ENCODE measurements around the gene NOL9.

NOL9 gene

DNA sequence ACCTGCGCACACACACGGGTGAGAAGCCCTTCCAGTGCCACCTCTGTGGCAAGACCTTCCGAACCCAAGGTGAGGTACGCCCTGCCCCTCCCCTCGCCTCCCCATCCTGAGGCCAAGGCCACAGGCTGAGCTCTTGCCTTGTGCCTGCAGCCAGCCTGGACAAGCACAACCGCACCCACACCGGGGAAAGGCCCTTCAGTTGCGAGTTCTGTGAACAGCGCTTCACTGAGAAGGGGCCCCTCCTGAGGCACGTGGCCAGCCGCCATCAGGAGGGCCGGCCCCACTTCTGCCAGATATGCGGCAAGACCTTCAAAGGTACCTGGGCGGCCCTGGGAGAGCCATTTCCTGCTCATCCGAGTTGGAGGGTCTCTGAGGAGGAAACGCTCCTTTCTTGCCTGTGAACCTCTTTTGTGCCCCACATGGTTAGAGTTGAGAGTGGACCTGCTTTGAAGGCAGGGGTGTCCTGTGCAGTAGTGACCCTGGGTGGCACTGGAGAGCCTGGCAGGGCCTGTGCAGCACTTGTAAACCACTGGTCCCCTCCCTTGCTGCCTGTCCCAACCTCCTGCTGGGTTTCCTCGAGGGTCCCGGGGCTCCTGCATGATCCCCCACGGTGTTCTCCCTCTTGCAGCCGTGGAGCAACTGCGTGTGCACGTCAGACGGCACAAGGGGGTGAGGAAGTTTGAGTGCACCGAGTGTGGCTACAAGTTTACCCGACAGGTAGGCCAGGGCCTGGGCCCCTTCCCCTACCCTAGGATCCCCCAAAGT lies 34.0 kb upstream of the NOL9 start:
- Histone ChIP-seq H3K36me3 (ENCODE audit: insufficient read depth, low read length) (peaks cover 76% of the 10 kb centered on the region), H3K27me3 (ENCODE audit: insufficient read depth, low read length) (no peaks in the 10 kb centered on the region), H2AFZ (ENCODE audit: low read length) (no peak overlapping the region), H3K9me2 (ENCODE audit: low read depth, low read length) (no peaks in the 10 kb centered on the region), H3K9me3 (ENCODE audit: low read length) (no peaks in the 10 kb centered on the region), H4K20me1 (ENCODE audit: insufficient read depth, low read length) (no peaks in the 10 kb centered on the region), H3K4me2 (ENCODE audit: low read length) (peak overlapping the region; percentile 45), H3K27ac (ENCODE audit: low read depth, low read length, poor library complexity, severe bottlenecking) (peak overlapping the region; percentile 98), H3K79me2 (ENCODE audit: insufficient read depth, low read length) (no peaks in the 10 kb centered on the region; the same call in 1 of the 2 replicates), H3K4me3 (ENCODE audit: low read depth, low read length, poor library complexity, severe bottlenecking) (peak overlapping the region; percentile 10), H3K9ac (ENCODE audit: low read length) (peak overlapping the region; percentile 52; the same call in 1 of the 2 replicates), H3K4me1 (ENCODE audit: insufficient read depth, low read length, severe bottlenecking) (peaks cover 64% of the 10 kb centered on the region), H3F3A (ENCODE audit: insufficient read depth, low read length) (no peaks in the 10 kb centered on the region)
- TF ChIP-seq CTCF (IDR thresholded peaks at IDR 0.05; ENCODE audit: low read length) (no peak), EZH2 (IDR thresholded peaks at IDR 0.05; ENCODE audit: borderline replicate concordance, low read length) (no peak)

- H3K9ac ChIP-seq (ENCODE audit: low read length), result peak overlapping the region; percentile 52; the same call in 1 of the 2 replicates
- no peaks in the 10 kb centered on the region for H3K9me3 ChIP-seq (ENCODE audit: low read length)
These were observed 33.1 kb upstream of the NOL9 start for GRCh38 chr1:6587261-6588005.

DNA sequence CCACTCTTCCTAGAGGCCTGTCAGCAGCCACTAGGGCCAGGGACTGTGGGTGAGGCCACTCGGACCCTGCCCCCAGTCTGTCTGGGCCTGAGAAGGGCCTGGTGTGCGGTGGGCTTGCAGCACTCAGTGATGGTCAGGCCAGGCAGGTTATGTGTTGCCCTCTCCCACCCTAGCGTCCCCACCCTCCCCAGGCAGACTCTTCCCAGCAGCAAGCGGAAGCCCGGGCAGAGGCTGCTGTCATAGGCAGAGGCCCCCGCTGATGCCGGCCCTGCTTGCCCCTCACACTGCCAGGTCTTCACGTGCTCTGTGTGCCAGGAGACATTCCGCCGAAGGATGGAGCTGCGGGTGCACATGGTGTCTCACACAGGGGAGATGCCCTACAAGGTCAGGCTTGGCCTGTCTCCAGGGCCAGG lies 32.1 kb upstream of the NOL9 start:
- H3K27ac ChIP-seq (ENCODE audit: low read depth, low read length, poor library complexity, severe bottlenecking), result peak overlapping the region; percentile 98
- TF ChIP-seq EZH2 (IDR thresholded peaks at IDR 0.05; ENCODE audit: borderline replicate concordance, low read length) (no peak), CTCF (IDR thresholded peaks at IDR 0.05; ENCODE audit: low read length) (no peak)
- no peaks in the 10 kb centered on the region; the same call in 1 of the 2 replicates for H3K79me2 ChIP-seq (ENCODE audit: insufficient read depth, low read length)
- H3F3A ChIP-seq (ENCODE audit: insufficient read depth, low read length), result no peaks in the 10 kb centered on the region
- H3K4me3 ChIP-seq (ENCODE audit: low read depth, low read length, poor library complexity, severe bottlenecking), result no peak overlapping the region
- H3K36me3 ChIP-seq (ENCODE audit: insufficient read depth, low read length), result peaks cover 69% of the 10 kb centered on the region; the same call in 1 of the 2 replicates
- peak overlapping the region; percentile 59; the same call in 1 of the 2 replicates for H3K4me2 ChIP-seq (ENCODE audit: low read length)
- no peaks in the 10 kb centered on the region for H3K27me3 ChIP-seq (ENCODE audit: insufficient read depth, low read length)
- peak overlapping the region; percentile 44; the same call in 1 of the 2 replicates for H3K9ac ChIP-seq (ENCODE audit: low read length)
- no peaks in the 10 kb centered on the region for H4K20me1 ChIP-seq (ENCODE audit: insufficient read depth, low read length)
- peaks cover 75% of the 10 kb centered on the region for H3K4me1 ChIP-seq (ENCODE audit: insufficient read depth, low read length, severe bottlenecking)
- no peaks in the 10 kb centered on the region for H3K9me3 ChIP-seq (ENCODE audit: low read length)
- no peaks in the 10 kb centered on the region for H3K9me2 ChIP-seq (ENCODE audit: low read depth, low read length)
- no peak overlapping the region for H2AFZ ChIP-seq (ENCODE audit: low read length)

More at GRCh38 chr1:6587261-6588005, 33.1 kb upstream of the NOL9 start:
- Histone ChIP-seq H3K36me3 (ENCODE audit: insufficient read depth, low read length) (peaks cover 70% of the 10 kb centered on the region; the same call in 1 of the 2 replicates), H3F3A (ENCODE audit: insufficient read depth, low read length) (no peaks in the 10 kb centered on the region), H3K27me3 (ENCODE audit: insufficient read depth, low read length) (no peaks in the 10 kb centered on the region), H3K9me2 (ENCODE audit: low read depth, low read length) (no peaks in the 10 kb centered on the region), H2AFZ (ENCODE audit: low read length) (no peak overlapping the region), H3K79me2 (ENCODE audit: insufficient read depth, low read length) (no peaks in the 10 kb centered on the region; the same call in 1 of the 2 replicates), H3K4me3 (ENCODE audit: low read depth, low read length, poor library complexity, severe bottlenecking) (peak overlapping the region; percentile 10), H3K27ac (ENCODE audit: low read depth, low read length, poor library complexity, severe bottlenecking) (peak overlapping the region; percentile 98), H3K4me2 (ENCODE audit: low read length) (peak overlapping the region; percentile 45), H4K20me1 (ENCODE audit: insufficient read depth, low read length) (no peaks in the 10 kb centered on the region), H3K4me1 (ENCODE audit: insufficient read depth, low read length, severe bottlenecking) (peaks cover 71% of the 10 kb centered on the region)
- TF ChIP-seq CTCF (IDR thresholded peaks at IDR 0.05; ENCODE audit: low read length) (no peak), EZH2 (IDR thresholded peaks at IDR 0.05; ENCODE audit: borderline replicate concordance, low read length) (no peak)

Data from OCI-LY1 (cell line).